HG03571 (cell line): ENCODE data around the gene KCTD14.
"Not testable (repeated sequence)": the region's sequence is repeated elsewhere in the genome, so short reads cannot be mapped to it uniquely, and the experiment has no call there.

Experiments used
- ATAC-seq: cut with Tn5 transposase; IDR thresholded peaks from one replicate; pipeline ENCODE4 v1.9.1; 2021; ENCODE audit not compliant: unreplicated experiment

KCTD14 gene

DNA sequence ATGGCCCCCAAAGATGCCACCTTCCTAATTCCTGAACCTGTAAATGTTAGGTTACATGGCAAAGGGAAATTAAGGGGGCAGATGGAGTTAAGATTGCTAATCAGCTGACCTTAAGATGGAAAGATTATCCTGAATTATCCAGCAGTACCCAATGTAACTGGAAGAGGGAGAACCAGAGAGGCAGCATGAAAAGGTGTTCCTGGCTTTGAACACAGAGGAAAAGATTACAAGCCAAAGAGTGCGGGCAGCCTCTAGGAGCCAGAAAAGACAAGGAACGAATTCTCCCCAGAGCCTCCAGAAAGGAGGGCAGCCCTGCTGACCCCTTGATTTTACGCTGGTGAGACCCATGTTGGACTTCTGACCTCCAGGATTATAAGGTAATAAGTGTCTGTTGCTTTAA, 25.5 kb upstream of the KCTD14 start:
- ATAC-seq = no peak

DNA sequence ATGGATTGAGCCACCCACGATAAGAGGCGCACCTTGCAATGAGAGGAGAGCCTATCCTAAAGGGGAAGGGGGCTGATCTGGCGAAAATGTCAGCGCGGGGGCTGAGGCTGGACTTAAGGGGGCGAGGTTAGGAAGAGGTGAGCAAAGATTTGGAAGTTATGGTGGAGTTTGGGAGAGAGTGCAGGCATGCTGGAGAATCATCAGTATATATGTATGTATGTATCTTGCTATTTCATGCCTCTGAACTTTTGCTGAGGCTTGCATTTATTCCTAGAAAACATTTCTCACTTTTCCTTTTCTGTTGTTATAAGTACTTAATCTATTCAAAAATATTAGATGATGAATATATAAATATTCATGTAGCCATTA, 23.4 kb upstream of the KCTD14 start:
- no peak for ATAC-seq

DNA sequence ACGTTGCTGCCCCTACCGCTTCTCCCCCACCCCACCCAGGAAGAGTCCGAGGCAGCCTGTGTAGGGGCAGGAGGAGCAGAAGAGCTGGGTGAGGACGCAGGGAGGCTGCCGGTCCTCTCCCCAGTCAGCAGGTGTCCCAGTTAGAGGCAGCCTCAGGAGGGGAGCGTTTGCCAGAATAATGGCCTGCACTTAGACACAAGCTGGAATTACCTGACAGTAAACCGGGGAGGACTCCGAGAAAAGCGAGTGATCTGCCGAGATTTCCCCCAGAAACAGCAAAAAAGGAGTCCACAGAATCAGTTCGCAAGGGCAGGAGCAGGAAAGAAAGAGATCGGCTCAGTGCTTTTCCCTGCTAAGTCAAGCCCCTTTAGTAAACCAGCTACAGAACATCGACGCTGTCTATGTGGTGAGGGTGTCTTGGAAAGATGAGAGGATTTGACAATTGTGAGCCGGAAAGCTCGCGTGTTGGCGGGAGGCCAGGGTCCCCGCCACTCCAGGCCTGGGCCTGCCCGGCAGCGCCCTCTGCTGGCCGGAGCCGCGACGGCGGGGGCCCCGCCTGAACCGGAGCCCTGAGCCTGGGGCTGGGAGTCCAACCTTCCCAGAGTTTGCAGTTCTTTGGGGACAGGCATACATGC, 22.9 kb upstream of the KCTD14 start:
- peak; percentile 69 for ATAC-seq

DNA sequence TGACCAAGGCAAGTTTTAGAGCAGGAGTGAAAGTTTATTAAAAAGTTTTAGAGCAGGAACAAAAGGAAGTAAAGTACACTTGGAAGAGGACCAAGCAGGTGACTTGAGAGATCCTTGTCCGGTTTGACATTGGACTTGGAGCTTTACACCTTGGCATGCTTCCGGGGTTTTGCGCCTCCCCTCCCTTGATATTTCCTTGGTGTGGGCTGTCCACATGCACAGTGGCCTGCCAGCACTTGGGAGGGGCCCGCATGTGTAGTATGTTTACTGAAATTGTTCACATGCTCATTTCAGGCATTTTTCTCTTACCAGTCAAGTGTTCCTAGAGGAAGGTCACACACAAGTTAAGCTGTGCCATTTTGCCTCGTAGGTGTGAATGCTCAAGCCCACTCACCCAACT, 21.6 kb upstream of the KCTD14 start:
- no peak for ATAC-seq

DNA sequence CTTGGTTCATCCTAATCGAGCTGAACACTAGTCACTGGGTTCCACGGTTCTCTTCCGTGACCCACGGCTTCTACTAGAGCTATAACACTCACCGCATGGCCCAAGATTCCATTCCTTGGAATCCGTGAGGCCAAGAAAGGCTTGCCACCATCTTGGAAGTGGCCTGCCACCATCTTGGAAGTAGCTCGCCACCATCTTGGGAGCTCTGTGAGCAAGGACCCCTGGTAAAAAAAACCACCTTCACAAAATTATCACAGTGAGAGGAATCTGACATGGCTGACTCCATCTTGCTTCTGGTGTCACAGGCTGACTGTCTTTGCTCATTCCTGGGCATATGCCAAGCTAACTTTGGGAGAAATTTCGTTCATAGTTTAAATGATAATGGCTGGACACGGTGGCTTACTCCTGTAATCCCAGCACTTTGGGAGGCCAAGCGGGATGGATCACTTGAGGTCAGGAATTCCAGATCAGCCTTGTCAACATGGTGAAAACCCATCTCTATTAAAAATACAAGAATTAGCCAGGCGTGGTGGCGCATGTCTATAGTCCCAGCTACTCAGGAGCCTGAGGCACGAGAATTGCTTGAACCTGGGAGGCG, 18.9 kb upstream of the KCTD14 start:
- ATAC-seq = no peak

DNA sequence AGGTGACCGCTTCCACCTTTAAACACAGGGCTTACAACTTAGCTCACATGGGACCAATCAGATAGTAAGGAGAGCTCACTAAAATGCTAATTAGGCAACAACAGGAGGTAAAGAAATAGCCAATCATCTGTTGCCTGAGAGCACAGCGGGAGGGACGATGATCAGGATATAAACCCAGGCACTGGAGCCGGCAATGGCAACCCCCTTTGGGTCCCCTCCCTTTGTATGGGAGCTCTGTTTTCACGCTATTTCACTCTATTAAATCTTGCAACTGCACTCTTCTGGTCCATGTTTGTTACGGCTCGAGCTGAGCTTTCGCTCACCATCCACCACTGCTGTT, 18.3 kb upstream of the KCTD14 start:
- ATAC-seq = not testable (repeated sequence)

DNA sequence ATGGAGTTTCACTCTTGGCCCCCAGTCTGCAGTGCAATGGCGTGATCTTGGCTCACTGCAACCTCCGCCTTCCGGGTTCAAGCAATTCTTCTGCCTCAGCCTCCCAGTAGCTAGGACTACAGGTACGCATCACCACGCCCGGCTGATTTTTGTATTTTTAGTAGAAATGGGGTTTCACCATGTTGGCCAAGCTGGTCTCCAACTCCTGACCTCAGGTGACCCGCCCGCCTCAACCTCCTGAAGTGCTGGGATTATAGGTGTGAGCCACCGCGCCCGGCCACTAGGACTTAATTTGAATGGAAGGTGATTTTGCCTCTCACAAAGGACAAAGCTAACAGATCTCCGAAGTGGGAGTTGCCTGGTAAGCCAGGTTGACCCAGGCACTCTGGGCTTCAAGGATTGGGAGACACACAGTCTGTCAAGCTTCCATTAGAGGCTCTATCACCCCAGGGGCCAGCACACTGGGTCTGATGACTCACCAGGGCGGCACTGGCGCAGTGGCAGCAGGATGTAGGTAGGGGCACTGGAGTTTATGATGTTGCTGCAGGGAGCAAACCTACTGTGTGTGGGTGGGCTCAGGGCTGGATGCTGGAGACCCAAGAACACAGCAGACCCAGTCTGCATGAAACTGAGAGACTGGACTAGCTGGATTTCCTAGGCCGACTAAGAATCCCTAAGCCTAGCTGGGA, 17.8 kb upstream of the KCTD14 start:
- no peak for ATAC-seq

DNA sequence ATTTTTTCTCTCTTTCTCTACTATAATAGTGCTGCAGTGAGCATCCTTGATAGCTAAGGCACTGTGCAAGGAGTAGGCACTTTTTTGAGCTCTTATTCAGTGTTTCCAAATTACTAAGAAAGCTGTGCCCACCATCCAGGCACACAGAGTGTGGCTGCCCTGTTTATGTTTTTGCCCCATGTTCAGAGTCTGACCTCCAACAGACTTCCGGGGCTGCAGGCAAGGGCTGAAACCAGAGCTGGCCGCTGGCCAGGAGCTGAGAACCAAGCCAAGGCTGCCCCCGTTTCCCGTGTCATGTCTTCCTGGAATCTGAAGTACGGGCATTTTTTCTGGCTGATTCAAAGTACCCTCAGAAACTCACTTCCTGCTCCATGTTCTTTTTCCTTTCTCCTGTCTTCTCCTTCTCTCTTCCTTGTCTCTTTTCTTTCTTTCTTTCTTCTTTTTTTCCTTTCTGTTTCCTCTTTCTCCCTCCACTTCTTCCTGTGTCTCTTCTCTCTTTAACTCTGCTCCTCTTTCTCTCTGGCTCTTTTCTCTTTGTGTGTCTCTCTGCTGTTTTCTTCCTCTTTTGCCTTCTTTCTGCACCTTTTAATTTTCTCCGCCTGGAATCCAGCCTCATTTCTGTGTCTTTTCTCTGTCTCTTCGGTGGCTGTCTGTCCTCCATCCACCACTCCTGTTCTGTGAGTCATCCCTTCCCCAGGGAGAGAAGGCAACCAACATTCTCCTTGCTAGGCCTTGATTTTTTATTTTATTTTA, 17.0 kb upstream of the KCTD14 start:
- peak; percentile 83 for ATAC-seq

DNA sequence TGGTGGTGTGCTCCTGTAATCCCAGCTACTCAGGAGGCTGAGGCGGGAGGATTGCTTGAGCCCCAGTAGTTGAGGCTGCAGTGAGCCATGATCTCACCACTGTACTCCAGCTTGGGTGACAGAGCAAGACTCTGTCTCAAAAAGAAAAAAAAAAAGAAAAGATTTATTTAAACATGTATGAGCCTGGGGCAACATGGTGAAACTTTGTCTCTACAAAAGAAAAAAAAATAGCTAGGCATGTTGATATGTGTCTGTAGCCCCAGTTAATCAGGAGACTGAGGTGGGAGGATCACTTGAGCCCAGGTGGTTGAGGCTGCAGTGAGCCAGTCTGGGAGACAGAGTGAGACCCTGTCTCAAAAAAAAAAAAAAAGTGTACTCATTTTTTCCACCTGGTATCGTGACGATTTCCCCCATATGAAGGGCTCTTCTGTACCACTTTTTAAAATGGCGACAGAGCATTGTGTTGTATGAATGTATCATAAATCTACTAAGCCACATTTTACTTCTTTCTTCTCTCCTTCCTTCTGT, 16.4 kb upstream of the KCTD14 start:
- ATAC-seq = no peak

DNA sequence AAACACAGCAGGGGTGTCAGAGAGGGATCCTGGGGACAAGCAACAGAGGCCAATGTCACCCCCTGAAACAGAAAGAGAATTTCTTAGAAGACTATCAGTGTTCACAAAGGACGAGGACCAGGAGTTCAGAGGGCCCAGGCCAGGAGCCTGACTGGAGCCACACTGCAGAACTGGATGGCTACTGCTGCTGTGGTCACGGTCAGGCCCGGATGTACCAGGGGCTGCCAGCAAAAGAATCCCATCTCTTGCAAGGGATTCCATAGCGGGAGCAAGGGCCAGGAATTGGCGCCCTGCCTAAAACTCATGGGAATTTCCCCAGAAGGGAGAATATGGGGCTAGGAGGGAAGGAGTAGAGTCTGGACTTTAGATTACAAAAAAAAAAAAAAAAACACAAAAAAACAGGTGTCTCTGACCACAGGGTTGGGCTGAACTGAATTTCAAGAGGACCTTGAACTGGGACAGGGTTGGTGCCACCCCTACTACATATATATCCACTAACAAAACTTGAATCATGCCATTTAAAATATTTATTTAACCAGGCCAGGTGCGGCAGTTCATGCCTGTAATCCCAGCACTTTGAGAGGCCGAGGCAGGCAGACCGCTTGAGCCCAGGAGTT, 15.7 kb upstream of the KCTD14 start:
- ATAC-seq = no peak

DNA sequence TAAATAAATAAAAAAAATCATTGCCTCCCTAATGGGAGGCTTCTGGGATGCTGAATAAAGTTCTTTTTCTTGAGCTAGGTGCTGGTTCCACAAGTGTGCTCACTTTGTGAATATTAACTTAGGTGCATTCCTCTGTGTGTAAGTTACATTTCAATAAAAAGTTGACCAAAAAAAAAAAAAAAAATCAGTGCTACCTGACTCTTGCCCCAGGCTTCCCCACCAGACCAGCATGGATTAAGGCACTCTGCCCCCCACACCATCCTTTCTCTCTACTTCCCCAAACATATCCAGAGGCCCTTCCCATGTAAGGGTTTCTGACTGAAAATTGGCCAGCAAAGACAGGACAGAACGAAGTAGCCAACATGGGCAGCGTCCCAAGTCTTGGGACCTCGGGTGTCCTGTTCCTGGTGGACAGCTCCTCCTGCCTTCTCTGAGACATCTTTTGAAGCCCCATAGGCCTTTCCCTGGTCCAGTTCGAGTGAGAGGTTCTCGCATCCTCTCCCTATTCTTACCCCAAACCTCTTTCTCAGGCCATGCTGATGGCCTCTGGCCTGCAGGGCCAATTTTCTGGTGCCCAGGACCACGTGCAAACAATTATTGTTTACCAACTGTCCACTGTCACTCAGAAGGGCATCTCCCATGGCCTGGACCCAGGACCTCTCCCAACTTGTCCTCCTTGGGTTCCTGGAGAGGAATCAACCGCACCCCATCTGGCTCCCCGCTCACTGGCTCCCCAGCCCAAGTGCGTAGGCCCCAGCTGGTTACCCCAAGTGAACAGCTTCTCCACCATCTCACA, 14.9 kb upstream of the KCTD14 start:
- no peak for ATAC-seq

DNA sequence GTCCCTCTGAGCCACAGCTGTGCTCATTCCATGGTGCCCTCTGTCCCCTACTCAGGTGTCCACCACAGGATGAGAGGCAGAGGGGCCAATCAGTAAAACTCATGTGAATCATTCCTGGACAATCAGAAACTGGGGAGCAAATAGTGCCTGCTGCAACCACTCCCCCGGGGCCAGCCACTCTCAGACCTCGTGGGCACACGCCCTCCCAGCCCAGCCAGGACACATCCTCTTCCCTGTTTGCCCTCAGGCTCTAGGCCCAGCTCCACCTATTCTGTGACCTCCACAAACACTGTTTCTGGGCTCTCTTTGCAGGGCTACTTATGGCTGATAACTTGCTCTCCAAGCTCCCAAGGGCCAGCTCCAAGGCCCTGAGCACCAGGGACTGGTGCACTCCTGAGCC, 14.0 kb upstream of the KCTD14 start:
- no peak for ATAC-seq

DNA sequence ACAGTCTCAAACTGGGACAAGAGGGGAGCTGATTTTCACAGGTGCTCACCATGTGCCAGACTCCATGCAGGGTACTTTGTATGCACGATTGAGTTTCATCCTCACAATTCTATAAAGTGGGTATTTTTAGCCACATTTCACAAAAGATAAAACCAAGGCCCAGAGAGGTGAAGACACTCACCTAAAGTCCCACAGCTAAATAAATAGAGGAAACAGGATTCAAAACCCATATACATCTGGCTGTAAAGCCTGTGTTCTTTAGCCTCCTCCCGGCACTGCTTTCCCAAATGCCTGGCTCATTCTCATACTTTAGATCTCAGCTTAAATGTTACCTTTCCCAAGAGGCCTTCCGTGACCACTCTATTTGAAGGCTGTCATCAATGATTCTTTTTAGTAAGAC, 13.2 kb upstream of the KCTD14 start:
- ATAC-seq = no peak

DNA sequence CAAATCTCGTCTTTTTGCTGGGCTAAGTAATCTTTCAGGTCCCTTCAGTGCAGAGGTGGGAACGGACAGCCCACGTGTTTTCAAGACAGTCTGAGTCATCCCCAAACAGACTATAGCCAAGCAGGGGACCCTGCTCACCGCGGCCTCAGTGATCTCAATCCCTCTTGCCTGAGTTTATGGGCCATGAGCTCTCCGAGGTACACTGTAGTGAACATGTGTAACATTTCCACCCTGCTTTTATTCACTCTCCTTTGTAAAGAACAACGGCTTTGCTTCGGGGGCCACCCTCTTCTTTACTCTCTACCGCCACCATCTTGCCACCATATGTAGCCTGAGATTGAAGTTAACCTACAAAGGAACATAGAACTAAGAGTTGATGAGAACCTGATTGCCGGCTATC, 11.5 kb upstream of the KCTD14 start:
- ATAC-seq = no peak

DNA sequence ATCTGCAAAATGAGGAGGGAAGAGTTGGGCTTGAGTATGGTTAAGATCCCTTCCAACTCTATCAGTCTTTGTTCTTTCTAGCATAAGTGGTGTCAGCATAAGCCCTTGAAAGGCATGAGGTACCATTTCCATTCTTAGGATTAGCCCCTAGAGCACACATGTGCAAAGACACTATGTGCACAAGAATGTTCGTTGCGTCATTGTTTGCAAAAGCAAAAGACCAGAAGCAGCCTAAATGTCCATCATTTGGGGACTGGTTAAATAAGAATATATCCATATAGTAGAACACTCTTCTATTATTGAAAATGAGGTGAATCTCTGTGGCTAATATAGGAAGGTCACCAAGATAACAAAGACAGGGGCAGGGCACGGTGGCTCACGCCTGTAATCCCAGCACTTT, 10.0 kb upstream of the KCTD14 start:
- ATAC-seq = no peak

DNA sequence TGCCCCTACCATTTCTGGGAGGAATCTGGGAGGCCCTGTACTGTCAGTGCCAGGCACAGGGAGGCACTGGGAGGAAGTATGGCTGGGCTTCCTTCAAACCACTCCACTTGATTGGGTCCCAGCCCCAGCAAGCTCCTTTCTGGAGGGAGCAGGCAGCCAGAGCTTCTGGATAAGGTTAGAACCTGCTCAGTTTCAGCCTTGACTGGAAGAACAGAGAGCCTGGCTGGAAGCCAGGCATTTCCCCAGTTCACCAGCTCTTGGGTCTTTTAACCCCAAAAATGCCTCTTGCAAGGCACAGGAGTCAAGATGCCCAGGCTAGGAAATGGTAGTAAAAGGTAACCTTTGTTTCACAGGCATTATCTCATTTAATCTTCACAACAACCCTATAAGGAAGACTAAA, 9.0 kb upstream of the KCTD14 start:
- ATAC-seq = no peak

DNA sequence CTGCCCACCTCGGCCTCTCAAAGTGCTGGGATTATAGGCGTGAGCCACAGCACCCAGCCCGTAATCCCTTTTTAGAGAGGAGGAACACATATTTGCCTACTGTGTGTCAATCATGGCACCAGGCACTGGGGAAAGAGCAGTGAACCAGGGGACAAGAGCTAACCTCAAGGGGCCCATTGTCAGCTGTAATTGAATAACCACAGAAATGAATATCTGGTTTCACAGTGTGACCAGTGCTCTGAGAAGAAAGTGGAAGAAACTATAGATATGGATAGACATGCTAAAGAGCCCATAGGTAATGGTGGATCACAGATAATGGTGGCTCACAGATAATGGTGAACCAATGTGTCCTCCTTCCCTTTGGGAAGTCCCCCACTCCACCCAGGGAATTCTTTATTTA, 8.6 kb upstream of the KCTD14 start:
- peak; percentile 88 for ATAC-seq

DNA sequence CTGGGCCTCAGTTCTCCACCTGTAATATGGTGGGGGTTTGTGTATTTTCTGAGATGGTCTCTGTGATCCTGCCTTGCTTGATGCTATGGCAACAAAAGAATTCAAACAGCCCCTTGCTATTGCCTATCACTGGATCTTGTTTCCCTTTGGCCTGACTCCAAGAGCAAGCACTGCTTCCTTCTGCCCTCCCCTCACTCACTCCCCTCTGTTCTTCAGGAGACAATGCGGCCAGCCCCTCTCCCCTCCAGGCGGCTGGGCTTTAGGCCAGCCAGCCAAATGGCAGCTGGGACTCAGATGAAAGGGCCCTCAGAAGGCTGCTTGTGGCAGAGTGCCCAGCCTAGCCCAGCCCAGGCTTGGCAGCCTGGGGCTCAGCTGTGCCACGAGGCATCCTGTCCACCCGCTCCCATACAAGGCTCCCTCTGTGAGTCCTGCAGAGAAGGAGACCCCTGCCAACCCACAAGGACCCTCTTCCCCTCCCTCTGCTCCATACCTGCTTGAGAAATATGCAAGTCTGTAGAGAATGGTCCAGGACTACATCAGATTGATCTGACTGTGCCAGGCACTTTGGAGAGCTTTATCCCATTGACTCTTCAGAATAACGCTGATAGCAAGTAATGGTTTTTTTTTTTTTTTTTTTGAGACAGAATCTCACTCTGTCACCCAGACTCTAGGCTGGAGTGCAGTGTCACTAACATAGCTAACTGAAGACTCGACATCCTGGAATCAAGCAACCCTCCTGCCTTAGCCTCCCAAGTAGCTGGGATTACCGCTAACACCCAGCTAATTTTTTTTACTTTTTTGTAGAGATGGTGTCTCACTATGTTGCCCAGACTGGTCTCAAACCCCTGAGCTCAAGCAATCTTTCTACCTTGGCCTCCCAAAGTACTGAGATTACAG, 7.6 kb upstream of the KCTD14 start:
- no peak for ATAC-seq

DNA sequence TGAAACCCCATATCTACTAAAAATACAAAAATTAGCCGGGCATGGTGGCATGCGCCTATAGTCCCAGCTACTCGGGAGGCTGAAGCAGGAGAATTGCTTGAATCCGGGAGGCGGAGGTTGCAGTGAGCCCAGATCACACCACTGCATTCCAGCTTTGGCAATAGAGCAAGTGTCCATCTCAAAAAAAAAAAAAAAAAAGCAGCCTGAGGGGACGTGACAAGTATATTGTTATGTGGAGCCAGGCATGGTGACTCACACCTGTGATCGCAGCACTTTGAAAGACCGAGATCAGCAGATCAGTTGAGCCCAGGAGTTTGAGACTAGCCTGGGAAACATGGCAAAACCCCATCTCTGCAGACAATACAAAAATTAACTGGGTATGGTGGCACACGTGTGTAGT, 5.3 kb upstream of the KCTD14 start:
- ATAC-seq = not testable (repeated sequence)

DNA sequence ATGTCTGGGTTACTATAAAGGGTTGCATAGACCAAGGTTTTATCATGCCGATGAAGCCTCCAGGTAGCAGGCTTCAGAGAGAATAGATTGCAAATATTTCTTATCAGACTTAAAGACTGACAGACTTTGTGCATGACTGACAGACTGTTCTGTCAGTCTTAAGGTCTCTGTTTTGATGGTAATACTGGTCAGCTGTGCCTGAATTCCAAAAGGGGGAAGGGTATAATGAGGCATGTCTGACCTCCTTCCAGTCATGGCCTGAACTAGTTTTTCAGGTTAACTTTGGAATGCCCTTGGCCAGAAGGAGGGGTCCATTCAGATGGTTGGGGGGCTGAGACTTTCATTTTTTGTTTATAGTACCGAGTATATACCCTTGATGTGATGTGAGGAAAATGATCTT, 4.7 kb upstream of the KCTD14 start:
- ATAC-seq = no peak
